ENCODE data around the gene ATF7.
"Not testable (repeated sequence)": the region's sequence is repeated elsewhere in the genome, so short reads cannot be mapped to it uniquely, and the experiment has no call there.

The ATF7 gene

GRCh38 chr12:53550595-53550994 lies 75.6 kb downstream of the ATF7 start:
- no peak for TF ChIP-seq CTCF (conservative IDR thresholded peaks at IDR 0.05; ENCODE audit: low read depth)
- no peak overlapping the region for H3K27ac ChIP-seq
- ChIA-PET CTCF (interaction anchor here (0.6 kb wide), 1 partner anchor 9 kb away, joined by 4 read pairs; no protein-coding TSS in a partner anchor), POLR2A (ENCODE audit: low non-redundant PET) (no interaction called here)
- DNase-seq (ENCODE audit: low spot score): peak; percentile 24

DNA sequence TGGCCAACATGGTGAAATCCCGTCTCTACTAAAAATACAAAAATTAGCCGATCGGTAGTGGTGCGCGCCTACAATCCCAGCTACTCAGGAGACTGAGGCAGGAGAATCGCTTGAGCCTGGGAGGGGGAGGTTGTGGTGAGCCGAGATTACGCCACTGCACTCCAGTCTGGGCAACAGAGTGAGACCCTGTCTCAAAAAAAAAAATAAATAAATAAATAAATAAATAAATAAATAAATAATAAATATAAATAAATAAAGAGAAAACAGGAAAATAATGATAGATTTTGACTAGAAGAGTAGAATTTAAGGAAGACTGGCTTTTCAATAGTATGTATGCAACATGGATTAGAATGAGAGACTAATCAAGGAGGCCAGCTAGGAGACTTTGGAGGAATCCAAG lies 76.1 kb downstream of the ATF7 start:
- POLR2A ChIA-PET (ENCODE audit: low non-redundant PET); H3K27ac ChIP-seq; DNase-seq (ENCODE audit: low spot score): not testable (repeated sequence)
- CTCF ChIA-PET: interaction anchor here (0.6 kb wide), 1 partner anchor 10 kb away, joined by 4 read pairs; no protein-coding TSS in a partner anchor

- POLR2A ChIA-PET (ENCODE audit: low non-redundant PET); CTCF ChIA-PET; H3K27ac ChIP-seq; DNase-seq (ENCODE audit: low spot score): not testable (repeated sequence)
Observed at GRCh38 chr12:53548354-53548753, 77.8 kb downstream of the ATF7 start.

DNA sequence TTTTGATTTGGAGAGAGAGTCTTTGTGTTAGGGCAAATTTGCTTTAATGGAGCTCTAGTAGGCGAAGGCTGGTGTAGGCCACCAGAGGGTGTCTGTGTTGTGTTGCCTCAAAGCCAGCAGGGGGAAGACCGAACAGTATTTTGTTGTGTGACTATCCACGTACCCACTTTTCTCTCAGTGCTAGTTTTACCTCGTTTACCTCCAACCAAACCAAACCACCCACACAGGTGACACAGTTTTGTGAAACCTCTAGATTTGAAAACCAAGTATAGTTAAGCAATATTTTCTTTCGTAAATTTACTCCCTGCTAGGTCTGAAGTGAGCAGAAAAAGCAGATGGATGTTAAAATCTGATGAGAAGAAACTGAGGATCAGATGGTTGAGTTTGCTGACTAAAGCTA lies 82.6 kb downstream of the ATF7 start:
- POLR2A ChIA-PET (ENCODE audit: low non-redundant PET): interaction anchor here (0.7 kb wide), 1 partner anchor 219 kb away, joined by 3 read pairs; no protein-coding TSS in a partner anchor
- no peak overlapping the region for H3K27ac ChIP-seq

DNA sequence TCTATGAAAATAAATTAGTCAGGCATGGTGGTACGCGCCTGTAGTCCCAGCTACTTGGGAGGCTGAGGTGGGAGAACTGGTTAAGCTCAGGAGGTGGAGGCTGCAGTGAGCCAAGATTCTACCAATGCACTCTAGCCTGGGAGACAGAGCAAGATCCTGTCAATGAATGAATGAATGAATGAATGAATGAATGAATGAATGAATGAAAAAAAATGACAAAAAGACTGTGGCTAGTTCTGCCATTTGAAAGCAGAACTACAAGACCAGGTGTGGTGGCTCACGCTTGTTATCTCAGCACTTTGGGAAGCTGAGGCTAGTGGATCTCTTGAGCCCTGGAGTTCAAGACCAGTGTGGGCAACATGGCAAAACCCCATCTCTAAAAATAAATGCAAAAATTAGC lies 86.7 kb downstream of the ATF7 start:
- TF ChIP-seq CTCF (conservative IDR thresholded peaks at IDR 0.05; ENCODE audit: low read depth): no peak
- POLR2A ChIA-PET (ENCODE audit: low non-redundant PET): no interaction called here
- CTCF ChIA-PET: interaction anchor here (0.6 kb wide), 1 partner anchor 65 kb away, joined by 4 read pairs; no protein-coding TSS in a partner anchor
- DNase-seq (ENCODE audit: low spot score): no peak
- H3K27ac ChIP-seq: no peak overlapping the region

More for the DNA sequence above, 82.6 kb downstream of the ATF7 start:
- CTCF ChIA-PET: interaction anchor here (0.6 to 2.2 kb wide), 6 partner anchors 25 to 135 kb away, joined by 3 to 6 read pairs (median 6); partner anchors contain the start of gene ATP5MC2
- peak; percentile 59 for DNase-seq (ENCODE audit: low spot score)
- peak; percentile 79 for TF ChIP-seq CTCF (conservative IDR thresholded peaks at IDR 0.05; ENCODE audit: low read depth)

DNA sequence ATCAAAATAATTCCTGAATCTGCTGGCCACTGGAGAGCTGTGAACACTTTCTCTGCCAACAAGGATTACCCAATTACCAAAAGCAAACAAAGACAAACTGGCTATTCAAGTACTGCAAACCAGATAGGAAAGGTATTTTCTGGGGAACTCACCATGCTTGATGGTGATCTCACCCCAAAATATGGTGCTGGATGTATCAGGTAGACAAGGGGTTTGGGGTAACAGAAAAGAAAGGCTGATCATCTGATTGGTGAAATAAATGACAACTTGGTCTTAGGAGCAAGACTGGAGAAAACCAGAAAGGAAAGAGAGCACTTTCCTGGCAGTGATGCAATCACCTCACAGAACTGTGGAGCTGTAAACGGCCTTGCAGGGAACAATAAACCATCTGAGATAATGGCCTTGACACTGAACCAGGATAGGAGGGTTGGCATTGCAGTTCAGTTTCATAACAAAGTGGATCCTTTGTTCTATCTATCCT lies 87.9 kb downstream of the ATF7 start:
- no peak for TF ChIP-seq CTCF (conservative IDR thresholded peaks at IDR 0.05; ENCODE audit: low read depth)
- ChIA-PET CTCF (interaction anchor here (0.6 kb wide), 1 partner anchor 16 kb away, joined by 4 read pairs; no protein-coding TSS in a partner anchor), POLR2A (ENCODE audit: low non-redundant PET) (no interaction called here)
- DNase-seq (ENCODE audit: low spot score): no peak
- H3K27ac ChIP-seq: no peak overlapping the region

DNA sequence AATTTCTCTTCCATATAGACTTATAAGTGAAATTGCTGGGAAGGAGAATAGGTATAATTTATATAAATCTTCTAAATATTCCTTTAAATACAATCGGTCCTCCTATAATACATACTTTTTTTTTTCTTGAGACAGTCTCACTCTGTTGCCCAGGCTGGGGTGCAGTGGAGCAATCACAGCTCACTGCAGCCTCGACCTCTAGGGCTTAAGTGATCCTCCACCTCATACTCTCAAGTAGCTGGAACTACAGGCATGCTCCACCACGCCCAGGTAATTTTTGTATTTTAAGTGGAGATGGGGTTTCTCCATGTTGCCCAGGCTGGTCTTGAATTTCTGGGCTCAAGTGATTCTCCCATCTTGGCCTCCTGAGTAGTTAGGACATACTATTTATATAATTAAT lies 89.2 kb downstream of the ATF7 start:
- no peak for TF ChIP-seq CTCF (conservative IDR thresholded peaks at IDR 0.05; ENCODE audit: low read depth)
- H3K27ac ChIP-seq: no peak overlapping the region
- CTCF ChIA-PET: no interaction called here
- DNase-seq (ENCODE audit: low spot score): no peak
- POLR2A ChIA-PET (ENCODE audit: low non-redundant PET): no interaction called here

GRCh38 chr12:53533471-53533870 lies 92.7 kb downstream of the ATF7 start:
- POLR2A ChIA-PET (ENCODE audit: low non-redundant PET): no interaction called here
- DNase-seq (ENCODE audit: low spot score): no peak
- no peak overlapping the region for H3K27ac ChIP-seq
- no peak for TF ChIP-seq CTCF (conservative IDR thresholded peaks at IDR 0.05; ENCODE audit: low read depth)
- CTCF ChIA-PET: no interaction called here
